ENCODE data around the gene LRBA. TPM values are rescaled to one million over a fixed set of nuclear protein-coding genes. Genes with fewer than 3 reads are reported as not detected.
A peak's percentile ranks its signal among the peaks of the same experiment; 100 is the strongest.

The LRBA gene
- polyA plus RNA-seq, 1 of the 3 experiments (the other 2 are of a cell fraction) = 11.4 TPM

GRCh38 chr4:150234246-150234645 lies 780.8 kb downstream of the LRBA start:
- Histone ChIP-seq H3F3A (replicated peaks; ENCODE audit: insufficient read depth) (peaks cover 60% of the 10 kb centered on the region), H4K20me1 (ENCODE audit: insufficient read depth) (no peaks in the 10 kb centered on the region), H3K36me3 (replicated peaks in 1 of 2; ENCODE audit: control insufficient read depth in 1 of 2, insufficient read depth in 2 of 2, low read length in 1 of 2) (peaks cover 26 to 32% of the 10 kb centered on the region in 2 experiments), H3K27me3 (ENCODE audit: insufficient read depth) (no peaks in the 10 kb centered on the region), H3K79me2 (ENCODE audit: insufficient read depth) (no peaks in the 10 kb centered on the region; the same call in 1 of the 2 replicates), H3K4me2 (no peak overlapping the region), H3K9me3 (no peaks in the 10 kb centered on the region), H3K27ac (ENCODE audit: low read depth in 2 of 2, low read length in 1 of 2) (peak overlapping the region in 1 of 2 experiments; percentile 96; a peak in 2 of 4 replicates), H3K4me3 (ENCODE audit: low read depth in 2 of 2, low read length in 1 of 2) (no peak overlapping the region), H3K9ac (no peak overlapping the region), H2AFZ (ENCODE audit: low read depth) (no peak overlapping the region), H3K9me2 (no peaks in the 10 kb centered on the region), H3K4me1 (ENCODE audit: control insufficient read depth in 1 of 2, insufficient read depth in 2 of 2, low read depth in 1 of 2, low read length in 1 of 2) (peaks cover 31 to 61% of the 10 kb centered on the region in 2 experiments)
- ChIA-PET CTCF (interaction anchor here (0.6 to 1.3 kb wide), 3 partner anchors 9 to 435 kb away, joined by 3 to 4 read pairs (median 3); no protein-coding TSS in a partner anchor), POLR2A (no interaction called here)
- no peak for TF ChIP-seq TEAD4 (IDR thresholded peaks at IDR 0.05; ENCODE audit: borderline replicate concordance, insufficient read depth)
- TF ChIP-seq USF1 (IDR thresholded peaks at IDR 0.05; ENCODE audit: borderline replicate concordance, low read depth) = no peak
- TF ChIP-seq RCOR1 (IDR thresholded peaks at IDR 0.05; ENCODE audit: low read length) = no peak
- TF ChIP-seq, protein P1, sequence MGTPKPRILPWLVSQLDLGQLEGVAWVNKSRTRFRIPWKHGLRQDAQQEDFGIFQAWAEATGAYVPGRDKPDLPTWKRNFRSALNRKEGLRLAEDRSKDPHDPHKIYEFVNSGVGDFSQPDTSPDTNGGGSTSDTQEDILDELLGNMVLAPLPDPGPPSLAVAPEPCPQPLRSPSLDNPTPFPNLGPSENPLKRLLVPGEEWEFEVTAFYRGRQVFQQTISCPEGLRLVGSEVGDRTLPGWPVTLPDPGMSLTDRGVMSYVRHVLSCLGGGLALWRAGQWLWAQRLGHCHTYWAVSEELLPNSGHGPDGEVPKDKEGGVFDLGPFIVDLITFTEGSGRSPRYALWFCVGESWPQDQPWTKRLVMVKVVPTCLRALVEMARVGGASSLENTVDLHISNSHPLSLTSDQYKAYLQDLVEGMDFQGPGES (IDR thresholded peaks at IDR 0.05; ENCODE audit: low read depth, low read length) = no peak
- no peak for TF ChIP-seq RFX5 (IDR thresholded peaks at IDR 0.05; ENCODE audit: low read length)
- TF ChIP-seq FOSL2 (IDR thresholded peaks at IDR 0.05; ENCODE audit: borderline replicate concordance, low read depth) = no peak
- no peak for TF ChIP-seq ZBTB33 (IDR thresholded peaks at IDR 0.05; ENCODE audit: borderline replicate concordance, low read depth)
- no peak for TF ChIP-seq SIN3A (IDR thresholded peaks at IDR 0.05; ENCODE audit: borderline replicate concordance, low read depth, low read length)
- no peak for TF ChIP-seq GABPA (IDR thresholded peaks at IDR 0.05; ENCODE audit: low read depth)
- no peak for TF ChIP-seq JUND (IDR thresholded peaks at IDR 0.05)
- TF ChIP-seq POLR2AphosphoS5 (IDR thresholded peaks at IDR 0.05; ENCODE audit: low read depth, low read length) = no peak
- no peak for TF ChIP-seq RXRA (IDR thresholded peaks at IDR 0.05; ENCODE audit: borderline replicate concordance, low read depth)
- no peak for TF ChIP-seq USF2 (IDR thresholded peaks at IDR 0.05; ENCODE audit: borderline replicate concordance, low read depth, low read length)
- 88% methylated on average over 5 of the region's 5 CpGs for WGBS (ENCODE audit: low lambda C conversion rate)
- no peak for DNase-seq

All from SK-N-SH (cell line).